ENCODE measurements around the gene CNOT6L. TPM values are rescaled to one million over a fixed set of nuclear protein-coding genes. Genes with fewer than 3 reads are reported as not detected.
A peak's percentile ranks its signal among the peaks of the same experiment; 100 is the strongest.
"Not testable (repeated sequence)": the region's sequence is repeated elsewhere in the genome, so short reads cannot be mapped to it uniquely, and the experiment has no call there.

Gene CNOT6L
- total RNA-seq, 1 experiment from 2014 or later: 3.1 TPM

- in situ Hi-C loops (cut with HindIII; ENCODE audit: low pct_unique_long_range_greater_than_20kb, low sequenced_read_pairs): no loop called here
- no peak for DNase-seq (ENCODE audit: low read depth, low spot score)
Measured at GRCh38 chr4:77797239-77797638, 21.9 kb downstream of the CNOT6L start.

GRCh38 chr4:77795326-77795725 lies 23.8 kb downstream of the CNOT6L start:
- no peak for DNase-seq (ENCODE audit: low read depth, low spot score)
- in situ Hi-C loops (cut with HindIII; ENCODE audit: low pct_unique_long_range_greater_than_20kb, low sequenced_read_pairs): no loop called here

- no peak for DNase-seq (ENCODE audit: low read depth, low spot score)
- in situ Hi-C loops (cut with HindIII; ENCODE audit: low pct_unique_long_range_greater_than_20kb, low sequenced_read_pairs): no loop called here
Measured at GRCh38 chr4:77790146-77790545, 29.0 kb downstream of the CNOT6L start.

- DNase-seq (ENCODE audit: low read depth, low spot score): no peak
Measured at GRCh38 chr4:77788990-77789389, 30.2 kb downstream of the CNOT6L start.

GRCh38 chr4:77787969-77788368 lies 31.2 kb downstream of the CNOT6L start:
- DNase-seq (ENCODE audit: low read depth, low spot score): no peak
- in situ Hi-C loops (cut with HindIII; ENCODE audit: low pct_unique_long_range_greater_than_20kb, low sequenced_read_pairs): no loop called here

More at GRCh38 chr4:77788990-77789389, 30.2 kb downstream of the CNOT6L start:
- in situ Hi-C loops (cut with HindIII; ENCODE audit: low pct_unique_long_range_greater_than_20kb, low sequenced_read_pairs): no loop called here

GRCh38 chr4:77785669-77786068 lies 33.5 kb downstream of the CNOT6L start:
- no peak for DNase-seq (ENCODE audit: low read depth, low spot score)
- in situ Hi-C loops (cut with HindIII; ENCODE audit: low pct_unique_long_range_greater_than_20kb, low sequenced_read_pairs): no loop called here

- no peak for DNase-seq (ENCODE audit: low read depth, low spot score)
- in situ Hi-C loops (cut with HindIII; ENCODE audit: low pct_unique_long_range_greater_than_20kb, low sequenced_read_pairs): no loop called here
Measured at GRCh38 chr4:77783895-77784294, 35.3 kb downstream of the CNOT6L start.

- DNase-seq (ENCODE audit: low read depth, low spot score): no peak
- in situ Hi-C loops (cut with HindIII; ENCODE audit: low pct_unique_long_range_greater_than_20kb, low sequenced_read_pairs): no loop called here
Measured at GRCh38 chr4:77782102-77782835, 36.9 kb downstream of the CNOT6L start.

GRCh38 chr4:77780762-77781161 lies 38.4 kb downstream of the CNOT6L start:
- DNase-seq (ENCODE audit: low read depth, low spot score); in situ Hi-C loops (cut with HindIII; ENCODE audit: low pct_unique_long_range_greater_than_20kb, low sequenced_read_pairs): not testable (repeated sequence)

- DNase-seq (ENCODE audit: low read depth, low spot score): peak; percentile 11
- in situ Hi-C loops (cut with HindIII; ENCODE audit: low pct_unique_long_range_greater_than_20kb, low sequenced_read_pairs): no loop called here
Measured at GRCh38 chr4:77777135-77777807, 41.9 kb downstream of the CNOT6L start.

GRCh38 chr4:77776182-77777134 lies 42.7 kb downstream of the CNOT6L start:
- DNase-seq (ENCODE audit: low read depth, low spot score): peak; percentile 39
- in situ Hi-C loops (cut with HindIII; ENCODE audit: low pct_unique_long_range_greater_than_20kb, low sequenced_read_pairs): no loop called here

- in situ Hi-C loops (cut with HindIII; ENCODE audit: low pct_unique_long_range_greater_than_20kb, low sequenced_read_pairs): no loop called here
- DNase-seq (ENCODE audit: low read depth, low spot score): no peak
Measured at GRCh38 chr4:77773101-77773500, 46.1 kb downstream of the CNOT6L start.

- DNase-seq (ENCODE audit: low read depth, low spot score): no peak
Measured at GRCh38 chr4:77771566-77771965, 47.6 kb downstream of the CNOT6L start.

GRCh38 chr4:77765720-77766119 lies 53.4 kb downstream of the CNOT6L start:
- DNase-seq (ENCODE audit: low read depth, low spot score): no peak
- in situ Hi-C loops (cut with HindIII; ENCODE audit: low pct_unique_long_range_greater_than_20kb, low sequenced_read_pairs): no loop called here

More at GRCh38 chr4:77771566-77771965, 47.6 kb downstream of the CNOT6L start:
- in situ Hi-C loops (cut with HindIII; ENCODE audit: low pct_unique_long_range_greater_than_20kb, low sequenced_read_pairs): no loop called here

- in situ Hi-C loops (cut with HindIII; ENCODE audit: low pct_unique_long_range_greater_than_20kb, low sequenced_read_pairs): no loop called here
- no peak for DNase-seq (ENCODE audit: low read depth, low spot score)
Measured at GRCh38 chr4:77762531-77762930, 56.6 kb downstream of the CNOT6L start.

GRCh38 chr4:77761595-77761994 lies 57.6 kb downstream of the CNOT6L start:
- DNase-seq (ENCODE audit: low read depth, low spot score): no peak
- in situ Hi-C loops (cut with HindIII; ENCODE audit: low pct_unique_long_range_greater_than_20kb, low sequenced_read_pairs): no loop called here

GRCh38 chr4:77758804-77759203 lies 60.4 kb downstream of the CNOT6L start:
- DNase-seq (ENCODE audit: low read depth, low spot score): no peak
- in situ Hi-C loops (cut with HindIII; ENCODE audit: low pct_unique_long_range_greater_than_20kb, low sequenced_read_pairs): no loop called here

- DNase-seq (ENCODE audit: low read depth, low spot score): no peak
- in situ Hi-C loops (cut with HindIII; ENCODE audit: low pct_unique_long_range_greater_than_20kb, low sequenced_read_pairs): no loop called here
Measured at GRCh38 chr4:77751764-77752163, 67.4 kb downstream of the CNOT6L start.
